ENCODE results near the gene LIMS3. TPM values are rescaled to one million over a fixed set of nuclear protein-coding genes. Genes with fewer than 3 reads are reported as not detected.
"Not testable (repeated sequence)": the region's sequence is repeated elsewhere in the genome, so short reads cannot be mapped to it uniquely, and the experiment has no call there.

LIMS3 gene
- polyA plus RNA-seq, 1 donor: 2.2 TPM

GRCh38 chr2:109965482-109965881 lies 67.0 kb downstream of the LIMS3 start:
- H3K27ac ChIP-seq (ENCODE audit: low read length); H3K4me1 ChIP-seq (ENCODE audit: control insufficient read depth, insufficient read depth, low read length); H3K9me3 ChIP-seq (ENCODE audit: control insufficient read depth, low read depth, low read length); H3K36me3 ChIP-seq (ENCODE audit: control insufficient read depth, insufficient read depth, low read length); H3K4me3 ChIP-seq (ENCODE audit: low read length); DNase-seq; H3K27me3 ChIP-seq (ENCODE audit: control insufficient read depth, insufficient read depth, low read length): not testable (repeated sequence)
- WGBS (ENCODE audit: insufficient coverage, low lambda C conversion rate): no CpG with 5 or more reads among the region's 1 CpG

- not testable (repeated sequence) for H3K27me3 ChIP-seq (ENCODE audit: control insufficient read depth, insufficient read depth, low read length); H3K36me3 ChIP-seq (ENCODE audit: control insufficient read depth, insufficient read depth, low read length); H3K27ac ChIP-seq (ENCODE audit: low read length); DNase-seq; H3K9me3 ChIP-seq (ENCODE audit: control insufficient read depth, low read depth, low read length); H3K4me3 ChIP-seq (ENCODE audit: low read length); H3K4me1 ChIP-seq (ENCODE audit: control insufficient read depth, insufficient read depth, low read length)
- WGBS (ENCODE audit: insufficient coverage, low lambda C conversion rate): no CpG with 5 or more reads among the region's 3 CpGs
Observed at GRCh38 chr2:109966107-109966736, 67.7 kb downstream of the LIMS3 start.

- H3K9me3 ChIP-seq (ENCODE audit: control insufficient read depth, low read depth, low read length); H3K36me3 ChIP-seq (ENCODE audit: control insufficient read depth, insufficient read depth, low read length); H3K4me3 ChIP-seq (ENCODE audit: low read length); H3K27ac ChIP-seq (ENCODE audit: low read length); H3K4me1 ChIP-seq (ENCODE audit: control insufficient read depth, insufficient read depth, low read length); H3K27me3 ChIP-seq (ENCODE audit: control insufficient read depth, insufficient read depth, low read length); DNase-seq: not testable (repeated sequence)
- WGBS (ENCODE audit: insufficient coverage, low lambda C conversion rate): no CpG with 5 or more reads among the region's 1 CpG
Observed at GRCh38 chr2:109966858-109967257, 68.4 kb downstream of the LIMS3 start.

DNA sequence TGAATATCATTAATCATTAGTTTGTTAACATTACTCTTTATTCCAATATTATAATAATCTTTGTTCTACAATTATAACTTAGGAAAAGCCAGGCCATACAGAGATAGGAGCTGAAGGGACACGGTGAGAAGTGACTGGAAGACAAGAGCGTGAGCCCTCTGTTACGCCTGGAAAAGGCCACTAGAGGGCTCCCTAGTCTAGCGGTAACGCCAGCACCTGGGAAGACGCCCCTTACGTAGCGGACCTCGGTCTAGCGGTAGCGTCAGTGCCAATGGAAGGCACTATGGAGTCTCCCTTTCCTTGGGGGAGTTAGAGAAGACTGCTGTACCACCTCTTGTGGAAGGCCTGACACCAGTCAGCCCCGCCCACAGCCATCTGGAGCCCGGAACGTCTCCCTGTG lies 71.4 kb downstream of the LIMS3 start:
- WGBS (ENCODE audit: insufficient coverage, low lambda C conversion rate): no CpG with 5 or more reads among the region's 14 CpGs
- not testable (repeated sequence) for H3K4me1 ChIP-seq (ENCODE audit: control insufficient read depth, insufficient read depth, low read length); DNase-seq; H3K4me3 ChIP-seq (ENCODE audit: low read length); H3K27me3 ChIP-seq (ENCODE audit: control insufficient read depth, insufficient read depth, low read length); H3K9me3 ChIP-seq (ENCODE audit: control insufficient read depth, low read depth, low read length); H3K27ac ChIP-seq (ENCODE audit: low read length); H3K36me3 ChIP-seq (ENCODE audit: control insufficient read depth, insufficient read depth, low read length)

- not testable (repeated sequence) for H3K27ac ChIP-seq (ENCODE audit: low read length); DNase-seq; H3K36me3 ChIP-seq (ENCODE audit: control insufficient read depth, insufficient read depth, low read length); H3K9me3 ChIP-seq (ENCODE audit: control insufficient read depth, low read depth, low read length); H3K4me1 ChIP-seq (ENCODE audit: control insufficient read depth, insufficient read depth, low read length); H3K4me3 ChIP-seq (ENCODE audit: low read length); H3K27me3 ChIP-seq (ENCODE audit: control insufficient read depth, insufficient read depth, low read length)
- no CpG with 5 or more reads among the region's 10 CpGs for WGBS (ENCODE audit: insufficient coverage, low lambda C conversion rate)
Observed at GRCh38 chr2:109971710-109972109, 73.2 kb downstream of the LIMS3 start.

Other genes with a start within 250 kb of the LIMS3 start
- 22.4 TPM for gene RGPD5, start 104.4 kb upstream of the LIMS3 start, polyA plus RNA-seq
- gene MALL, start 217.1 kb downstream of the LIMS3 start, polyA plus RNA-seq: 147 TPM